Fibroblast of gingiva (primary cell): ENCODE data around the gene TSEN54.

Experiments
- DNase-seq: peaks from one replicate; pipeline ENCODE4 v3.0.0-alpha.2; 2011; ENCODE audit warnings: low read depth

TSEN54 gene

GRCh38 chr17:75544250-75544649 lies 27.9 kb downstream of the TSEN54 start:
- no peak for DNase-seq

- no peak for DNase-seq
Observed at GRCh38 chr17:75546181-75546580, 29.9 kb downstream of the TSEN54 start.

- no peak for DNase-seq
Observed at GRCh38 chr17:75547091-75547490, 30.8 kb downstream of the TSEN54 start.

- no peak for DNase-seq
Observed at GRCh38 chr17:75548813-75549212, 32.5 kb downstream of the TSEN54 start.

GRCh38 chr17:75549246-75550138 lies 33.2 kb downstream of the TSEN54 start:
- no peak for DNase-seq

- DNase-seq: no peak
Observed at GRCh38 chr17:75550139-75550465, 33.8 kb downstream of the TSEN54 start.

- DNase-seq: no peak
Observed at GRCh38 chr17:75551266-75551665, 34.9 kb downstream of the TSEN54 start.

- DNase-seq: no peak
Observed at GRCh38 chr17:75552425-75553294, 36.3 kb downstream of the TSEN54 start.

GRCh38 chr17:75553295-75554110 lies 37.2 kb downstream of the TSEN54 start:
- no peak for DNase-seq

- DNase-seq: no peak
Observed at GRCh38 chr17:75555679-75556153, 39.4 kb downstream of the TSEN54 start.

- DNase-seq: peak; percentile 4
Observed at GRCh38 chr17:75557075-75557851, 40.9 kb downstream of the TSEN54 start.

- no peak for DNase-seq
Observed at GRCh38 chr17:75557852-75558665, 41.7 kb downstream of the TSEN54 start.

- no peak for DNase-seq
Observed at GRCh38 chr17:75558666-75559530, 42.6 kb downstream of the TSEN54 start.

GRCh38 chr17:75559958-75560533 lies 43.7 kb downstream of the TSEN54 start:
- no peak for DNase-seq

- no peak for DNase-seq
Observed at GRCh38 chr17:75561927-75562603, 45.7 kb downstream of the TSEN54 start.

- DNase-seq: no peak
Observed at GRCh38 chr17:75563063-75563758, 46.9 kb downstream of the TSEN54 start.

- DNase-seq: no peak
Observed at GRCh38 chr17:75564195-75564594, 47.9 kb downstream of the TSEN54 start.

GRCh38 chr17:75565066-75565465 lies 48.7 kb downstream of the TSEN54 start:
- DNase-seq: no peak
